ENCODE data around the gene COL27A1.

GRCh38 chr9:114324492-114324891 lies 169.2 kb downstream of the COL27A1 start:
- TF ChIP-seq POLR2AphosphoS5 (IDR thresholded peaks at IDR 0.05; ENCODE audit: low read depth, low read length) (no peak), REST (IDR thresholded peaks at IDR 0.05; ENCODE audit: insufficient read depth in 1 of 2, low read depth in 2 of 2, low read length in 2 of 2) (no peak), SIN3A (IDR thresholded peaks at IDR 0.05; ENCODE audit: borderline replicate concordance, insufficient read depth, low read length) (no peak), TAF1 (IDR thresholded peaks at IDR 0.05; ENCODE audit: borderline replicate concordance, insufficient read depth, low read length) (no peak), FOXP2 (optimal IDR thresholded peaks at IDR 0.05; ENCODE audit: borderline replicate concordance, extremely low read depth, extremely low read length, insufficient read depth) (no peak)
